ENCODE data around the gene GRIK1. TPM values are rescaled to one million over a fixed set of nuclear protein-coding genes. Genes with fewer than 3 reads are reported as not detected.

GRIK1 gene
- total RNA-seq, 1 experiment from 2014 or later, result 0.09 TPM

GRCh38 chr21:29642551-29643245 is 297.1 kb downstream of the GRIK1 start (continued):
- no peak for TF ChIP-seq MYBL2 (CRISPR knock-in tag; IDR thresholded peaks at IDR 0.05)

- POLR2A ChIA-PET, result no interaction called here
Observed at GRCh38 chr21:29641635-29642550, 297.9 kb downstream of the GRIK1 start.

GRCh38 chr21:29641001-29641634 is 298.7 kb downstream of the GRIK1 start:
- Mint-ChIP-seq H3K27ac (no peak overlapping the region), H3K4me3 (no peak overlapping the region), H3K27me3 (ENCODE audit: low read depth) (no peaks in the 10 kb centered on the region), H3K4me1 (no peaks in the 10 kb centered on the region), H3K9me3 (no peaks in the 10 kb centered on the region), H3K36me3 (no peaks in the 10 kb centered on the region)
- no peak for TF ChIP-seq ZMAT4 (CRISPR knock-in tag; IDR thresholded peaks at IDR 0.05)
- TF ChIP-seq EMX1 (CRISPR knock-in tag; IDR thresholded peaks at IDR 0.05), result no peak
- no peak for TF ChIP-seq MLX (CRISPR knock-in tag; IDR thresholded peaks at IDR 0.05)
- no peak for TF ChIP-seq NR1H2 (CRISPR knock-in tag; IDR thresholded peaks at IDR 0.05)
- TF ChIP-seq ETV6 (CRISPR knock-in tag; IDR thresholded peaks at IDR 0.05), result no peak
- no peak for TF ChIP-seq ERG (CRISPR knock-in tag; IDR thresholded peaks at IDR 0.05)
- POLR2A ChIA-PET, result no interaction called here
- DNase-seq (ENCODE audit: low spot score) (no peak), ATAC-seq (no peak)
- CTCF ChIA-PET, result no interaction called here

More at GRCh38 chr21:29641635-29642550, 297.9 kb downstream of the GRIK1 start:
- no peaks in the 10 kb centered on the region for H3K4me1 Mint-ChIP-seq
- CTCF ChIA-PET, result no interaction called here
- no peak overlapping the region for H3K27ac Mint-ChIP-seq
- H3K36me3 Mint-ChIP-seq, result no peaks in the 10 kb centered on the region
- no peaks in the 10 kb centered on the region for H3K9me3 Mint-ChIP-seq
- ATAC-seq (no peak), DNase-seq (ENCODE audit: low spot score) (no peak)
- no peaks in the 10 kb centered on the region for H3K27me3 Mint-ChIP-seq (ENCODE audit: low read depth)
- TF ChIP-seq IRF2 (CRISPR knock-in tag; IDR thresholded peaks at IDR 0.05; ENCODE audit: borderline replicate concordance, low read depth) (no peak), TEAD1 (CRISPR knock-in tag; IDR thresholded peaks at IDR 0.05) (no peak), KAT7 (CRISPR knock-in tag; IDR thresholded peaks at IDR 0.05; ENCODE audit: borderline replicate concordance) (no peak)
- no peak overlapping the region for H3K4me3 Mint-ChIP-seq

GRCh38 chr21:29640080-29640508 is 299.7 kb downstream of the GRIK1 start:
- H3K4me1 Mint-ChIP-seq, result no peaks in the 10 kb centered on the region
- no peak for DNase-seq (ENCODE audit: low spot score)
- H3K4me3 Mint-ChIP-seq, result no peak overlapping the region
- no peak for TF ChIP-seq USF2 (CRISPR knock-in tag; IDR thresholded peaks at IDR 0.05)
- TF ChIP-seq GTF2I (CRISPR knock-in tag; conservative IDR thresholded peaks at IDR 0.05), result no peak
- TF ChIP-seq FOXP4 (CRISPR knock-in tag; IDR thresholded peaks at IDR 0.05), result no peak
- no peaks in the 10 kb centered on the region for H3K36me3 Mint-ChIP-seq
- ChIA-PET CTCF (no interaction called here), POLR2A (no interaction called here)
- H3K9me3 Mint-ChIP-seq, result no peaks in the 10 kb centered on the region
- no peak for ATAC-seq
- no peak overlapping the region for H3K27ac Mint-ChIP-seq
- H3K27me3 Mint-ChIP-seq (ENCODE audit: low read depth), result no peaks in the 10 kb centered on the region
